WTC11 (cell line): ENCODE data around the gene NLRP13. TPM values are rescaled to one million over a fixed set of nuclear protein-coding genes. Genes with fewer than 3 reads are reported as not detected.

ENCODE experiments used
- ATAC-seq: fragments of 200-7000 bp; cut with Tn5 transposase; 2 replicates; pipeline ENCODE4 v1.10.0; 2021; ENCODE audit warnings: mild to moderate bottlenecking, moderate library complexity
- CTCF ChIA-PET: fragments of 300-600 bp; sonication (Branson Sonifier 250); formaldehyde crosslinking; loops from one replicate; lab custom pipeline; 2021; ENCODE audit warnings: antibody characterized with exemption; lab: Charles Lee
- POLR2A ChIA-PET: fragments of 350-600 bp; sonication (Branson Sonifier 250); formaldehyde crosslinking; loops from one replicate; lab custom pipeline; 2021; ENCODE audit warnings: antibody characterized with exemption; lab: Charles Lee
- DNase-seq: peaks from one replicate; pipeline ENCODE4 v3.0.0; 2021; ENCODE audit warnings: low spot score
- H3K27ac Mint-ChIP-seq: 2 replicates; pipeline ENCODE4 v1.8.0; 2021; ENCODE audit warnings: mixed read lengths
- H3K27me3 Mint-ChIP-seq: 2 replicates; pipeline ENCODE4 v1.8.0; 2021; ENCODE audit warnings: low read depth, mild to moderate bottlenecking, moderate library complexity, mixed read lengths
- H3K36me3 Mint-ChIP-seq: 2 replicates; pipeline ENCODE4 v1.8.0; 2021; ENCODE audit warnings: mixed read lengths
- H3K4me1 Mint-ChIP-seq: 2 replicates; pipeline ENCODE4 v1.8.0; 2022; ENCODE audit warnings: mixed read lengths
- H3K4me3 Mint-ChIP-seq: 2 replicates; pipeline ENCODE4 v1.8.0; 2021; ENCODE audit warnings: mild to moderate bottlenecking, moderate library complexity, mixed read lengths
- H3K9me3 Mint-ChIP-seq: 2 replicates; pipeline ENCODE4 v1.8.0; 2021; ENCODE audit warnings: mixed read lengths
- CDX4 ChIP-seq: fragments of 250-450 bp; sonication (Bioruptor Pico); IDR thresholded peaks from 2 replicates; pipeline ENCODE4 v1.9.0; 2021; ENCODE audit warnings: moderate library complexity, mild to moderate bottlenecking, inconsistent platforms, borderline replicate concordance
- CREB1 ChIP-seq: sonication (generic); formaldehyde crosslinking; IDR thresholded peaks from 2 replicates; pipeline ENCODE4 v1.8.0; 2023; ENCODE audit warnings: mild to moderate bottlenecking, missing genetic modification reagents
- ESRRA ChIP-seq: sonication (generic); formaldehyde crosslinking; IDR thresholded peaks from 2 replicates; pipeline ENCODE4 v1.8.1; 2022; ENCODE audit warnings: mild to moderate bottlenecking, missing genetic modification reagents, borderline replicate concordance
- FOXK1 ChIP-seq: sonication (generic); formaldehyde crosslinking; IDR thresholded peaks from 2 replicates; pipeline ENCODE4 v1.8.0; 2022; ENCODE audit warnings: mild to moderate bottlenecking, moderate library complexity, missing genetic modification reagents
- FOXP4 ChIP-seq: sonication (generic); formaldehyde crosslinking; IDR thresholded peaks from 2 replicates; pipeline ENCODE4 v1.8.0; 2022; ENCODE audit warnings: mild to moderate bottlenecking, missing genetic modification reagents
- GRHL2 ChIP-seq: fragments of 250-450 bp; sonication (Bioruptor Pico); IDR thresholded peaks from 2 replicates; pipeline ENCODE4 v1.8.0; 2022; ENCODE audit warnings: mild to moderate bottlenecking, moderate library complexity; ENCODE audit not compliant: insufficient replicate concordance, severe bottlenecking
- GTF2I ChIP-seq: fragments of 250-450 bp; sonication (Bioruptor Pico); conservative IDR thresholded peaks from 2 replicates; pipeline ENCODE4 v1.4.0; 2021; ENCODE audit warnings: mild to moderate bottlenecking
- HMGA2 ChIP-seq: fragments of 250-450 bp; sonication (Bioruptor Pico); IDR thresholded peaks from 2 replicates; pipeline ENCODE4 v1.4.0; 2021; ENCODE audit warnings: mild to moderate bottlenecking, moderate library complexity
- IRF2 ChIP-seq: sonication (generic); formaldehyde crosslinking; IDR thresholded peaks from 2 replicates; pipeline ENCODE4 v1.8.0; 2022; ENCODE audit warnings: low read depth, missing genetic modification reagents, borderline replicate concordance
- MAX ChIP-seq: sonication (generic); formaldehyde crosslinking; IDR thresholded peaks from 2 replicates; pipeline ENCODE4 v1.8.0; 2022; ENCODE audit warnings: mild to moderate bottlenecking, missing genetic modification reagents
- SMAD4 ChIP-seq: sonication (generic); formaldehyde crosslinking; IDR thresholded peaks from 2 replicates; pipeline ENCODE4 v1.8.0; 2022; ENCODE audit warnings: mild to moderate bottlenecking, missing genetic modification reagents
- TEAD4 ChIP-seq: sonication (generic); formaldehyde crosslinking; IDR thresholded peaks from 2 replicates; pipeline ENCODE4 v1.8.0; 2022; ENCODE audit warnings: mild to moderate bottlenecking, missing genetic modification reagents
- USF1 ChIP-seq: sonication (generic); formaldehyde crosslinking; IDR thresholded peaks from 2 replicates; pipeline ENCODE4 v1.8.0; 2022; ENCODE audit warnings: mild to moderate bottlenecking, missing genetic modification reagents
- USF2 ChIP-seq: sonication (generic); formaldehyde crosslinking; IDR thresholded peaks from 2 replicates; pipeline ENCODE4 v1.8.1; 2023; ENCODE audit warnings: mild to moderate bottlenecking, missing genetic modification reagents, moderate library complexity
- ZNF121 ChIP-seq: sonication (generic); formaldehyde crosslinking; IDR thresholded peaks from 2 replicates; pipeline ENCODE4 v1.8.0; 2023; ENCODE audit warnings: missing genetic modification reagents
- ZNF138 ChIP-seq: sonication (generic); formaldehyde crosslinking; conservative IDR thresholded peaks from 2 replicates; pipeline ENCODE4 v1.8.1; 2022; ENCODE audit warnings: mild to moderate bottlenecking, moderate library complexity, missing genetic modification reagents
- ZNF219 ChIP-seq: sonication (generic); formaldehyde crosslinking; IDR thresholded peaks from 2 replicates; pipeline ENCODE4 v1.8.0; 2023; ENCODE audit warnings: missing genetic modification reagents, mild to moderate bottlenecking, borderline replicate concordance
- ZNF281 ChIP-seq: sonication (generic); formaldehyde crosslinking; IDR thresholded peaks from 2 replicates; pipeline ENCODE4 v1.8.0; 2023; ENCODE audit warnings: mild to moderate bottlenecking, missing genetic modification reagents
- ZNF532 ChIP-seq: fragments of 250-450 bp; sonication (Bioruptor Pico); IDR thresholded peaks from 2 replicates; pipeline ENCODE4 v1.9.0; 2021; ENCODE audit warnings: mild to moderate bottlenecking, borderline replicate concordance
- ZSCAN18 ChIP-seq: fragments of 250-450 bp; sonication (Bioruptor Pico); IDR thresholded peaks from 2 replicates; pipeline ENCODE4 v2.1.2; 2022; ENCODE audit warnings: mild to moderate bottlenecking, moderate library complexity
- total RNA-seq: library from RNA; stranded (reverse); gene quantifications from 3 replicates; pipeline ENCODE4 v1.2.3, GENCODE V29; 2021

NLRP13 gene
- total RNA-seq, 1 experiment from 2014 or later, result not detected

- no peak for TF ChIP-seq USF2 (CRISPR knock-in tag)
- no peak for TF ChIP-seq ZNF281 (CRISPR knock-in tag)
- TF ChIP-seq ZSCAN18 (CRISPR knock-in tag), result no peak
Measured at GRCh38 chr19:55912916-55913315, 19.2 kb downstream of the NLRP13 start (continued).

GRCh38 chr19:55909801-55910200 lies 22.3 kb downstream of the NLRP13 start:
- no peak overlapping the region for H3K27ac Mint-ChIP-seq
- no peak for ATAC-seq
- H3K4me1 Mint-ChIP-seq, result no peaks in the 10 kb centered on the region
- no peak for DNase-seq
- H3K9me3 Mint-ChIP-seq, result peaks cover 89% of the 10 kb centered on the region
- H3K36me3 Mint-ChIP-seq, result peaks cover 71% of the 10 kb centered on the region
- no peak for TF ChIP-seq ZNF532
- TF ChIP-seq MAX (CRISPR knock-in tag), result no peak
- no peak for TF ChIP-seq SMAD4 (CRISPR knock-in tag)
- no peak for TF ChIP-seq ZNF138 (CRISPR knock-in tag)
- TF ChIP-seq TEAD4, result no peak
- TF ChIP-seq FOXP4 (CRISPR knock-in tag), result no peak
- no peak for TF ChIP-seq USF1 (CRISPR knock-in tag)
- TF ChIP-seq CDX4 (CRISPR knock-in tag), result no peak
- TF ChIP-seq GTF2I, result no peak
- TF ChIP-seq ZNF121 (CRISPR knock-in tag), result no peak
- TF ChIP-seq FOXK1 (CRISPR knock-in tag), result no peak
- TF ChIP-seq GRHL2, result no peak
- TF ChIP-seq ZNF219 (CRISPR knock-in tag), result no peak
- TF ChIP-seq CREB1 (CRISPR knock-in tag), result no peak
- TF ChIP-seq HMGA2, result no peak
- no peak for TF ChIP-seq IRF2
- TF ChIP-seq ESRRA (CRISPR knock-in tag), result no peak
- POLR2A ChIA-PET, result interaction anchor here (0.7 kb wide), 1 partner anchor 179 kb away, joined by 6 read pairs; no protein-coding TSS in a partner anchor
- no peak overlapping the region for H3K4me3 Mint-ChIP-seq
- H3K27me3 Mint-ChIP-seq, result peaks cover 6% of the 10 kb centered on the region
- CTCF ChIA-PET, result no interaction called here
